ENCODE results near the gene GRIN3A.

The GRIN3A gene

GRCh38 chr9:101738566-101739183 is at the start of gene GRIN3A:
Gene GRIN3A (minus strand): TSS chr9:101738647. CDS start chr9:101737979, 668 bp downstream.
- peaks cover 11% of the 10 kb centered on the region for H3K27me3 ChIP-seq (ENCODE audit: control insufficient read depth, insufficient read depth, low read length)
- H3K4me1 ChIP-seq (ENCODE audit: control insufficient read depth, insufficient read depth, low read length): peaks cover 3% of the 10 kb centered on the region; the same call in 1 of the 2 replicates
- H3K4me3 ChIP-seq (ENCODE audit: low read length): peak within 1 kb of the TSS; percentile 5; the same call in 1 of the 2 replicates
- no peaks in the 10 kb centered on the region; the same call in 1 of the 2 replicates for H3K9me3 ChIP-seq (ENCODE audit: control insufficient read depth, insufficient read depth, low read length)
- no CpG with 5 or more reads among the region's 26 CpGs for WGBS (ENCODE audit: insufficient coverage, insufficient read length)
- no peaks in the 10 kb centered on the region; the same call in 1 of the 2 replicates for H3K36me3 ChIP-seq (ENCODE audit: control insufficient read depth, insufficient read depth, low read length)
- no peak within 1 kb of the TSS for H3K27ac ChIP-seq (ENCODE audit: low read length)
- DNase-seq (ENCODE audit: low read depth, low spot score): no peak

- Histone ChIP-seq H3K36me3 (ENCODE audit: control insufficient read depth, insufficient read depth, low read length) (no peaks in the 10 kb centered on the region), H3K27ac (ENCODE audit: low read length) (no peak overlapping the region), H3K4me1 (ENCODE audit: control insufficient read depth, insufficient read depth, low read length) (no peaks in the 10 kb centered on the region), H3K9me3 (ENCODE audit: control insufficient read depth, insufficient read depth, low read length) (no peaks in the 10 kb centered on the region; the same call in 1 of the 2 replicates), H3K27me3 (ENCODE audit: control insufficient read depth, insufficient read depth, low read length) (no peaks in the 10 kb centered on the region), H3K4me3 (ENCODE audit: low read length) (no peak overlapping the region)
- DNase-seq (ENCODE audit: low read depth, low spot score): no peak
- WGBS (ENCODE audit: insufficient coverage, insufficient read length): no CpG with 5 or more reads among the region's 1 CpG
These were observed 49.4 kb upstream of the GRIN3A start for GRCh38 chr9:101787891-101788290.

- H3K4me3 ChIP-seq (ENCODE audit: low read length): no peak overlapping the region
- peaks cover 4% of the 10 kb centered on the region for H3K9me3 ChIP-seq (ENCODE audit: control insufficient read depth, insufficient read depth, low read length)
- no peaks in the 10 kb centered on the region for H3K27me3 ChIP-seq (ENCODE audit: control insufficient read depth, insufficient read depth, low read length)
- no peak overlapping the region for H3K27ac ChIP-seq (ENCODE audit: low read length)
- H3K36me3 ChIP-seq (ENCODE audit: control insufficient read depth, insufficient read depth, low read length): no peaks in the 10 kb centered on the region
- WGBS (ENCODE audit: insufficient coverage, insufficient read length): no CpG with 5 or more reads among the region's 4 CpGs
- no peak for DNase-seq (ENCODE audit: low read depth, low spot score)
- no peaks in the 10 kb centered on the region for H3K4me1 ChIP-seq (ENCODE audit: control insufficient read depth, insufficient read depth, low read length)
These were observed 39.9 kb upstream of the GRIN3A start for GRCh38 chr9:101778332-101778731.

GRCh38 chr9:101764472-101764871 is 26.0 kb upstream of the GRIN3A start:
- Histone ChIP-seq H3K4me1 (ENCODE audit: control insufficient read depth, insufficient read depth, low read length) (no peaks in the 10 kb centered on the region), H3K27ac (ENCODE audit: low read length) (no peak overlapping the region), H3K27me3 (ENCODE audit: control insufficient read depth, insufficient read depth, low read length) (no peaks in the 10 kb centered on the region), H3K4me3 (ENCODE audit: low read length) (no peak overlapping the region), H3K9me3 (ENCODE audit: control insufficient read depth, insufficient read depth, low read length) (peaks cover 2% of the 10 kb centered on the region), H3K36me3 (ENCODE audit: control insufficient read depth, insufficient read depth, low read length) (no peaks in the 10 kb centered on the region)
- WGBS (ENCODE audit: insufficient coverage, insufficient read length): no CpG with 5 or more reads among the region's 3 CpGs
- DNase-seq (ENCODE audit: low read depth, low spot score): no peak

- H3K27ac ChIP-seq (ENCODE audit: low read length): no peak overlapping the region
- no peak overlapping the region for H3K4me3 ChIP-seq (ENCODE audit: low read length)
- no peaks in the 10 kb centered on the region for H3K4me1 ChIP-seq (ENCODE audit: control insufficient read depth, insufficient read depth, low read length)
- no peaks in the 10 kb centered on the region for H3K36me3 ChIP-seq (ENCODE audit: control insufficient read depth, insufficient read depth, low read length)
- no peak for DNase-seq (ENCODE audit: low read depth, low spot score)
- whole genome bisulfite sequencing (ENCODE audit: insufficient coverage, insufficient read length): no CpG with 5 or more reads among the region's 2 CpGs
- H3K9me3 ChIP-seq (ENCODE audit: control insufficient read depth, insufficient read depth, low read length): peaks cover 4% of the 10 kb centered on the region
- no peaks in the 10 kb centered on the region for H3K27me3 ChIP-seq (ENCODE audit: control insufficient read depth, insufficient read depth, low read length)
These were observed 20.0 kb upstream of the GRIN3A start for GRCh38 chr9:101758304-101758930.

- no peak overlapping the region for H3K4me3 ChIP-seq (ENCODE audit: low read length)
- no peak for DNase-seq (ENCODE audit: low read depth, low spot score)
- no peaks in the 10 kb centered on the region for H3K36me3 ChIP-seq (ENCODE audit: control insufficient read depth, insufficient read depth, low read length)
- H3K9me3 ChIP-seq (ENCODE audit: control insufficient read depth, insufficient read depth, low read length): peaks cover 4% of the 10 kb centered on the region
- no CpG with 5 or more reads among the region's 5 CpGs for WGBS (ENCODE audit: insufficient coverage, insufficient read length)
- no peaks in the 10 kb centered on the region for H3K4me1 ChIP-seq (ENCODE audit: control insufficient read depth, insufficient read depth, low read length)
- H3K27me3 ChIP-seq (ENCODE audit: control insufficient read depth, insufficient read depth, low read length): no peaks in the 10 kb centered on the region
- no peak overlapping the region for H3K27ac ChIP-seq (ENCODE audit: low read length)
These were observed 15.3 kb upstream of the GRIN3A start for GRCh38 chr9:101753716-101754115.

- Histone ChIP-seq H3K27ac (ENCODE audit: low read length) (no peak overlapping the region), H3K4me3 (ENCODE audit: low read length) (no peak overlapping the region), H3K27me3 (ENCODE audit: control insufficient read depth, insufficient read depth, low read length) (no peaks in the 10 kb centered on the region), H3K4me1 (ENCODE audit: control insufficient read depth, insufficient read depth, low read length) (no peaks in the 10 kb centered on the region), H3K36me3 (ENCODE audit: control insufficient read depth, insufficient read depth, low read length) (no peaks in the 10 kb centered on the region), H3K9me3 (ENCODE audit: control insufficient read depth, insufficient read depth, low read length) (peaks cover 4% of the 10 kb centered on the region)
- no CpG with 5 or more reads among the region's 2 CpGs for WGBS (ENCODE audit: insufficient coverage, insufficient read length)
- DNase-seq (ENCODE audit: low read depth, low spot score): no peak
These were observed 13.4 kb upstream of the GRIN3A start for GRCh38 chr9:101751895-101752294.

GRCh38 chr9:101739311-101739710 is 864 bp upstream of the GRIN3A start:
- Histone ChIP-seq H3K36me3 (ENCODE audit: control insufficient read depth, insufficient read depth, low read length) (no peaks in the 10 kb centered on the region; the same call in 1 of the 2 replicates), H3K9me3 (ENCODE audit: control insufficient read depth, insufficient read depth, low read length) (no peaks in the 10 kb centered on the region; the same call in 1 of the 2 replicates), H3K4me1 (ENCODE audit: control insufficient read depth, insufficient read depth, low read length) (peaks cover 3% of the 10 kb centered on the region; the same call in 1 of the 2 replicates), H3K27me3 (ENCODE audit: control insufficient read depth, insufficient read depth, low read length) (peaks cover 11% of the 10 kb centered on the region), H3K4me3 (ENCODE audit: low read length) (no peak overlapping the region), H3K27ac (ENCODE audit: low read length) (no peak overlapping the region)
- no peak for DNase-seq (ENCODE audit: low read depth, low spot score)
- no CpG with 5 or more reads among the region's 2 CpGs for WGBS (ENCODE audit: insufficient coverage, insufficient read length)

- Histone ChIP-seq H3K27ac (ENCODE audit: low read length) (no peak overlapping the region), H3K4me1 (ENCODE audit: control insufficient read depth, insufficient read depth, low read length) (peaks cover 3% of the 10 kb centered on the region; the same call in 1 of the 2 replicates), H3K36me3 (ENCODE audit: control insufficient read depth, insufficient read depth, low read length) (no peaks in the 10 kb centered on the region; the same call in 1 of the 2 replicates), H3K4me3 (ENCODE audit: low read length) (peak overlapping the region; percentile 5; the same call in 1 of the 2 replicates), H3K9me3 (ENCODE audit: control insufficient read depth, insufficient read depth, low read length) (no peaks in the 10 kb centered on the region; the same call in 1 of the 2 replicates), H3K27me3 (ENCODE audit: control insufficient read depth, insufficient read depth, low read length) (peaks cover 11% of the 10 kb centered on the region)
- no CpG with 5 or more reads among the region's 78 CpGs for WGBS (ENCODE audit: insufficient coverage, insufficient read length)
- no peak for DNase-seq (ENCODE audit: low read depth, low spot score)
These were observed 512 bp downstream of the GRIN3A start for GRCh38 chr9:101737705-101738565.

GRCh38 chr9:101737165-101737704 is 1.2 kb downstream of the GRIN3A start:
- no peak overlapping the region for H3K27ac ChIP-seq (ENCODE audit: low read length)
- no CpG with 5 or more reads among the region's 32 CpGs for WGBS (ENCODE audit: insufficient coverage, insufficient read length)
- no peak for DNase-seq (ENCODE audit: low read depth, low spot score)
- no peaks in the 10 kb centered on the region; the same call in 1 of the 2 replicates for H3K36me3 ChIP-seq (ENCODE audit: control insufficient read depth, insufficient read depth, low read length)
- peaks cover 11% of the 10 kb centered on the region for H3K27me3 ChIP-seq (ENCODE audit: control insufficient read depth, insufficient read depth, low read length)
- no peaks in the 10 kb centered on the region; the same call in 1 of the 2 replicates for H3K9me3 ChIP-seq (ENCODE audit: control insufficient read depth, insufficient read depth, low read length)
- H3K4me1 ChIP-seq (ENCODE audit: control insufficient read depth, insufficient read depth, low read length): peaks cover 3% of the 10 kb centered on the region; the same call in 1 of the 2 replicates
- no peak overlapping the region; the same call in 1 of the 2 replicates for H3K4me3 ChIP-seq (ENCODE audit: low read length)
